Measurements from ENCODE around the gene CXCR4. TPM values are rescaled to one million over a fixed set of nuclear protein-coding genes. Genes with fewer than 3 reads are reported as not detected.

The CXCR4 gene
- polyA plus RNA-seq, 1 experiment = 0.05 TPM

DNA sequence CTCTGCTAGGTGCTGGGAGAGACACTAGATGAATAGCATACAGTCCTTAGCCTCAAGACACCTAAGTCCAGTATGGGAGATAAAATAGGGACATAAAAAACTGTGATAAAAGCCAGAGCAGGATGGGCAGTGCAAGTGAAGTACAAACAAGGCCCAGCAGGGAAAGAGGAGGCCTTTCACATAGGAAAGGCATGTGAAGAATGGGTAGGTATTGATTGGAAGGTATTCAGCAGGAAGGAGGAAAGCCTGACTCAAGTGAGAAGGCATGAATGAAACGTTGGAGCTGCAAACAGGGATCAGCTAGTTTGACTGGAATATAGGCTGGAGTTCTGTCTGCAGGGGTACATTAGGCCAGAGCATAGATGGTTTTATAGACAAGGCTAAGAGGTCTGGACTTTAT, 11.0 kb upstream of the CXCR4 start:
- Histone ChIP-seq H3K36me3 (ENCODE audit: control insufficient read depth, insufficient read depth, low read length) (no peaks in the 10 kb centered on the region), H3K27me3 (ENCODE audit: control insufficient read depth, insufficient read depth, low read length) (no peaks in the 10 kb centered on the region), H3K4me3 (ENCODE audit: low read depth, low read length) (no peak overlapping the region)
- ChIA-PET CTCF (no interaction called here), POLR2A (no interaction called here)
- no peak for DNase-seq (ENCODE audit: low read depth)
- TF ChIP-seq, protein P1, sequence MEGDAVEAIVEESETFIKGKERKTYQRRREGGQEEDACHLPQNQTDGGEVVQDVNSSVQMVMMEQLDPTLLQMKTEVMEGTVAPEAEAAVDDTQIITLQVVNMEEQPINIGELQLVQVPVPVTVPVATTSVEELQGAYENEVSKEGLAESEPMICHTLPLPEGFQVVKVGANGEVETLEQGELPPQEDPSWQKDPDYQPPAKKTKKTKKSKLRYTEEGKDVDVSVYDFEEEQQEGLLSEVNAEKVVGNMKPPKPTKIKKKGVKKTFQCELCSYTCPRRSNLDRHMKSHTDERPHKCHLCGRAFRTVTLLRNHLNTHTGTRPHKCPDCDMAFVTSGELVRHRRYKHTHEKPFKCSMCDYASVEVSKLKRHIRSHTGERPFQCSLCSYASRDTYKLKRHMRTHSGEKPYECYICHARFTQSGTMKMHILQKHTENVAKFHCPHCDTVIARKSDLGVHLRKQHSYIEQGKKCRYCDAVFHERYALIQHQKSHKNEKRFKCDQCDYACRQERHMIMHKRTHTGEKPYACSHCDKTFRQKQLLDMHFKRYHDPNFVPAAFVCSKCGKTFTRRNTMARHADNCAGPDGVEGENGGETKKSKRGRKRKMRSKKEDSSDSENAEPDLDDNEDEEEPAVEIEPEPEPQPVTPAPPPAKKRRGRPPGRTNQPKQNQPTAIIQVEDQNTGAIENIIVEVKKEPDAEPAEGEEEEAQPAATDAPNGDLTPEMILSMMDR (IDR thresholded peaks at IDR 0.05; ENCODE audit: insufficient read depth, low read depth, low read length) = no peak

DNA sequence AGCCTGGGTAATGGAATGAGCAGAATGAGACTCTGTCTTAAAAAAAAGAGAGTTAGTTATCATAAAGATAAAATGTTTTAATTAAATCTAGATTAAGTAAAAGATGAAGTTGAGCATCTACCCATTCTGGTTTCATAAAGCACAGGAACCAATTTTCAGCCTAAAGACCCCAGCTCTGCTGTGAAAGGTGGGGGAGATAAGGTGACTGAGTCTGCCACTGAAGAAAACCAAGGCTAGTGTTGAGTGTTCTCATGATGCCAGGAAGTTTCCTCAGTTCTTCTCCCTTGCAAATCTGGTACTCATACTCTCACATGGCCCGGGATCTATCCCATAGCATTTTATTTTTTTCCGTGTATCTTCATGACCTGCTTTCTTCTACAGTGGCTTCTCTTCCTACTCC, 10.4 kb upstream of the CXCR4 start:
- TF ChIP-seq, protein P1 (IDR thresholded peaks at IDR 0.05; ENCODE audit: insufficient read depth, low read depth, low read length) = no peak
- ChIA-PET POLR2A (no interaction called here), CTCF (no interaction called here)
- Histone ChIP-seq H3K4me3 (ENCODE audit: low read depth, low read length) (no peak overlapping the region), H3K36me3 (ENCODE audit: control insufficient read depth, insufficient read depth, low read length) (no peaks in the 10 kb centered on the region), H3K27me3 (ENCODE audit: control insufficient read depth, insufficient read depth, low read length) (no peaks in the 10 kb centered on the region)
- no peak for DNase-seq (ENCODE audit: low read depth)

DNA sequence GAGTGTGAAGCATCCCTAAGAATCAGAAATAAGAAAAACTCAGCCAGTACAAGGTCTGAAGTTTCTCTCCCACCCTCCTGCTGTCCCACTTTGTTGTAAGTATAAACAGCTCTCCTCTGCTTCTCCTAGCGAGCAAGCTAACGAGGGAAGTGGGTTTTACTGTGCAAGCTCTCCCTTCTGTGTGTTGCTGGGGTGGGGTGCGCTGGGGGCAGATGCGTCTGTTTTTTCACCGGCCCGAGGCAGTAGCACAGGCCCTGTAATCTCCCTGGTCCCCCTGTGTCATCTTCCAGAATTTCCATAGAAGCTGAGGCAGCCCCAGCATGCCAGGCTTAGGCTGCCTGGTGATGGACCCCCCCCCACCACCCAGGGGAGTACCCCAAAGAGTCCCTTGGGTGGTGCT, 9.4 kb upstream of the CXCR4 start:
- no peaks in the 10 kb centered on the region for H3K36me3 ChIP-seq (ENCODE audit: control insufficient read depth, insufficient read depth, low read length)
- TF ChIP-seq, protein P1 (IDR thresholded peaks at IDR 0.05; ENCODE audit: insufficient read depth, low read depth, low read length) = no peak
- no peaks in the 10 kb centered on the region for H3K27me3 ChIP-seq (ENCODE audit: control insufficient read depth, insufficient read depth, low read length)
- POLR2A ChIA-PET = no interaction called here
- CTCF ChIA-PET = no interaction called here
- no peak overlapping the region for H3K4me3 ChIP-seq (ENCODE audit: low read depth, low read length)
- no peak for DNase-seq (ENCODE audit: low read depth)

DNA sequence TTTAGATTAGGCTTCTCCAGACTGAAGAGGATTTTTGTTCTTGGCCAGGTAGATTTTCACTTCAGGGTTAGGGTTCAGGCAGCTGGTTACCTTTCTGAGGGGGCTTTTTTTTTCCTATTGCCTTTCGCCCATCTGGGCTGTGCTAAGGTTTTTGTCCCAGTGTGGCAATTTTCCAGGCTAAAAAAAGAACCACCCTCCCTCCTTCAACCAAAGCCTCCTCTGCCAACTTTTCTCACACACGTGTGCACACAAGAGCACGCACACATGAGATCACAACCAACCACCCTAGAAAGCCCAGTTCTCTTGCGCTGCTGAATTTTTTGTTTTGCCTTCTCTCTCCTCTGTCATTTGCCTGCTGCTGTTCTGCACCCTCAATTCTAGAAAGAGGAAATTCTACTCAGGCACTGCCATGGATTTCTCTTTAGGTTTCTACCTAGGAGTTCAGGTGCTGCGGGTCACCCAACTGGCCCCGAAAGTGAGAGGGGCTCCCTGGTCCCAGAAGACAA, 8.5 kb upstream of the CXCR4 start:
- POLR2A ChIA-PET = no interaction called here
- TF ChIP-seq, protein P1 (IDR thresholded peaks at IDR 0.05; ENCODE audit: insufficient read depth, low read depth, low read length) = no peak
- no peaks in the 10 kb centered on the region for H3K36me3 ChIP-seq (ENCODE audit: control insufficient read depth, insufficient read depth, low read length)

DNA sequence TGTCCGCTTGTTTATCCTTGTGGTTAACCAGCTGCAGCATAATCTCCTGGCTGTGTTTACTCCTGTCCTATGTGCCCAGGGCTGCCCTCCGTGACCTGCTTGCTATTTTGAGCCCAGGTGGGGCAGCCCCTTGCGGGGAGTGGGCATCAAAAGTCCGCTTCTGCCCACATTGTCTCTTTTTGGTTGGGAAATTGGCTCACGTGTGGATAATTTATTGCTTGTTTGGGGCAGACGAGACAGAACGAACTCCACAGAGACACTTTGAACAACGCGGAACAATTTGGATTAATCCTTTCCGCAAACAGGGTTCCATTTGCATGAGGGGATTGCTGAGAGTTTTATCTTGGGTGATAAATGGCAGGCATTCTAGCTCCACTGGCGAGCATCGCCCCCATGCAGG, 8.1 kb upstream of the CXCR4 start:
- POLR2A ChIA-PET = no interaction called here
- Histone ChIP-seq H3K27me3 (ENCODE audit: control insufficient read depth, insufficient read depth, low read length) (peaks cover 3% of the 10 kb centered on the region; the same call in 1 of the 2 replicates), H3K36me3 (ENCODE audit: control insufficient read depth, insufficient read depth, low read length) (no peaks in the 10 kb centered on the region), H3K4me3 (ENCODE audit: low read depth, low read length) (no peak overlapping the region)
- no peak for DNase-seq (ENCODE audit: low read depth)
- CTCF ChIA-PET = no interaction called here
- TF ChIP-seq, protein P1 (IDR thresholded peaks at IDR 0.05; ENCODE audit: insufficient read depth, low read depth, low read length) = no peak

More for the DNA sequence above, 8.5 kb upstream of the CXCR4 start:
- CTCF ChIA-PET = no interaction called here
- H3K27me3 ChIP-seq (ENCODE audit: control insufficient read depth, insufficient read depth, low read length) = peaks cover 2% of the 10 kb centered on the region; the same call in 1 of the 2 replicates
- H3K4me3 ChIP-seq (ENCODE audit: low read depth, low read length) = no peak overlapping the region
- DNase-seq (ENCODE audit: low read depth) = no peak

Measured in BJ (cell line).